ENCODE results near the gene ADAMTS2.
A peak's percentile ranks its signal among the peaks of the same experiment; 100 is the strongest.

ADAMTS2 gene

DNA sequence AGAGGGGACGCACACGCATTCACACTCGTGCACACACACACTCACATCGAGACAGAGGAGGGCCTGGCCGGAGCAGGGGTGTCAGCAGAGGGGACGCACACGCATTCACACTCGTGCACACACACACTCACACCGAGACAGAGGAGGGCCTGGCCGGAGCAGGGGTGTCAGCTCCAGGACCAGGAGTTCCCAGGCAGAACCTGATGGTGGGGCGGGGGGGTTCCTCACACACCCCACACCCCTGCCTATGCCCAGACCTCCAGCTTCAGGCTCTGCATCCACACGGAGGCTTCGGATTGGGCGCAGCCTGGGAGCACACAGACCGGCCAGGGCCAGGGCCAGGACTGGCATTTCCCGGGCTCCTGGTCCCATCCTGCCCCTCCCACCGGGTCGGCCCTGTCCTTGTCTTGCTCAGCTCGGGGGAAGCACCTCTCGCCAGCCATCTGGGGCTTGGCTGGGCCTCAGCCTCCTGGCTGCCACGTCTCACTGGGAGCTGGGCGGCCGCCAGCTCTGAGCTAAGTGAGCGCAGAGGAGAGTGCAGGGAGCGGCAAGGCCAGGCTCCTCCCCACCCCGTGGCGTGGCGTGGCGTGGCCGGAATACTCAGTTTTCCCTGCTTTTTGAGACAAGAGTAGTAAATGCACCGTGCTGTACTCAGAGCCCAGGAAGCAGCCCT, 31.3 kb downstream of the ADAMTS2 start:
- H2AFZ ChIP-seq (ENCODE audit: low read depth, low read length): no peak overlapping the region
- no peak overlapping the region for H3K23ac ChIP-seq (ENCODE audit: low read length in 2 of 2)
- H2BK120ac ChIP-seq (ENCODE audit: low read depth, low read length): no peak overlapping the region
- WGBS: 95% methylated on average over 29 of the region's 31 CpGs
- H2AK5ac ChIP-seq (ENCODE audit: low read length, severe bottlenecking): no peak overlapping the region
- H2BK15ac ChIP-seq (ENCODE audit: low read depth, poor library complexity, severe bottlenecking): no peak overlapping the region
- peak overlapping the region; percentile 91 for H3K9ac ChIP-seq (ENCODE audit: low read length)
- no peak overlapping the region for H3K14ac ChIP-seq (ENCODE audit: low read length in 2 of 2)
- no peak overlapping the region for H3K18ac ChIP-seq (ENCODE audit: low read depth in 1 of 2, low read length in 2 of 2)
- H3K36me3 ChIP-seq (ENCODE audit: control insufficient read depth in 1 of 2, insufficient read depth in 2 of 2, low read depth in 1 of 2, low read length in 2 of 2): no peaks in the 10 kb centered on the region
- H3K9me3 ChIP-seq (ENCODE audit: control insufficient read depth, low read length): no peaks in the 10 kb centered on the region
- no peaks in the 10 kb centered on the region for H3K4me1 ChIP-seq (ENCODE audit: control insufficient read depth, insufficient read depth, low read depth, low read length)
- H3K27ac ChIP-seq (ENCODE audit: low read length, poor library complexity, severe bottlenecking): no peak overlapping the region
- no peak for DNase-seq
- no peak overlapping the region for H3K4ac ChIP-seq (ENCODE audit: low read depth in 1 of 2, low read length in 2 of 2)
- no peak overlapping the region for H4K91ac ChIP-seq (ENCODE audit: low read length)
- H2BK12ac ChIP-seq (ENCODE audit: low read length in 2 of 2): no peak overlapping the region
- H3K27me3 ChIP-seq (ENCODE audit: control insufficient read depth in 1 of 2, insufficient read depth in 1 of 2, low read length in 2 of 2): no peaks in the 10 kb centered on the region
- H3K4me2 ChIP-seq (ENCODE audit: low read length, poor library complexity, severe bottlenecking): no peak overlapping the region
- no peaks in the 10 kb centered on the region for H3K79me1 ChIP-seq (replicated peaks; ENCODE audit: low read length, poor library complexity, severe bottlenecking)
- peak overlapping the region in 1 of 2 experiments; percentile 53 for H3K4me3 ChIP-seq (ENCODE audit: insufficient read depth in 1 of 2, low read depth in 1 of 2, low read length in 2 of 2)
- H2BK5ac ChIP-seq (ENCODE audit: low read depth, low read length, poor library complexity, severe bottlenecking): no peak overlapping the region
- no peak overlapping the region for H4K8ac ChIP-seq (ENCODE audit: low read length)

DNA sequence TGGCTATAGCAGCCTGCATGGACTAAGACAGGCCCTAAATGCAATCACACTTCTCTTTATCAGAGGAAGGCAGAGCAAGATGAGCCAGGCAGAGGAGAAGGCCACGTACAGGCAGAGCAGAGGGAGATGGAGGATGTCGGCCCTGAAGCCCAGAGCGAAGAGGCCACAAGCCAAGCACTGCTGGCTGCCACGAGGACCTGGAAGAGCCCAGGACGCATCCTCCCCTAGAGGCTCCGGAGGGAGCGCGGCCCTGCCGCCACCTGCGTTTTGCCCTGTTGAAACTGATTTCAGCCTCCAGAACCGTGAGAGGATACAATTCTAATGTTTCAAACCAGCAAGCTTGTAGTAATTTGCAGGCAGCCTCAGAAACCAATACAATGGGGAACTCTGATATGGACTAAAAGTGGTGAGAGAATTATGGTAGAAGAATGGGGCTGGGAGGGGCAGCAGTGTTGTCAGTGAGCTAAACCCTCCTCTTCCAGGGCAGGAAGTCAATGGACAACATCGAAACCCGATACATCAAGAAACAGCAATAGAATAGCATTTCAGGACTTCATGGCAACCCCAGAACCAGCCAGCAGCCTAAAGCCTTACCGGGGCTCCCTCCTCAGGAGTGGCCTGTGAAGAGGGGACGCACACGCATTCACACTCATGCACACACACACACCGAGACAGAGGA, 32.6 kb downstream of the ADAMTS2 start:
- Histone ChIP-seq H3K27me3 (ENCODE audit: control insufficient read depth in 1 of 2, insufficient read depth in 1 of 2, low read length in 2 of 2) (no peaks in the 10 kb centered on the region), H3K36me3 (ENCODE audit: control insufficient read depth in 1 of 2, insufficient read depth in 2 of 2, low read depth in 1 of 2, low read length in 2 of 2) (no peaks in the 10 kb centered on the region), H4K8ac (ENCODE audit: low read length) (no peak overlapping the region), H3K9ac (ENCODE audit: low read length) (no peak overlapping the region), H2BK12ac (ENCODE audit: low read length in 2 of 2) (no peak overlapping the region), H2AK5ac (ENCODE audit: low read length, severe bottlenecking) (no peak overlapping the region), H2AFZ (ENCODE audit: low read depth, low read length) (no peak overlapping the region), H3K79me1 (replicated peaks; ENCODE audit: low read length, poor library complexity, severe bottlenecking) (no peaks in the 10 kb centered on the region), H3K4ac (ENCODE audit: low read depth in 1 of 2, low read length in 2 of 2) (no peak overlapping the region), H3K18ac (ENCODE audit: low read depth in 1 of 2, low read length in 2 of 2) (no peak overlapping the region), H3K23ac (ENCODE audit: low read length in 2 of 2) (no peak overlapping the region), H3K4me1 (ENCODE audit: control insufficient read depth, insufficient read depth, low read depth, low read length) (no peaks in the 10 kb centered on the region), H3K9me3 (ENCODE audit: control insufficient read depth, low read length) (no peaks in the 10 kb centered on the region), H4K91ac (ENCODE audit: low read length) (no peak overlapping the region), H2BK120ac (ENCODE audit: low read depth, low read length) (no peak overlapping the region), H2BK15ac (ENCODE audit: low read depth, poor library complexity, severe bottlenecking) (no peak overlapping the region), H3K4me2 (ENCODE audit: low read length, poor library complexity, severe bottlenecking) (no peak overlapping the region), H3K27ac (ENCODE audit: low read length, poor library complexity, severe bottlenecking) (no peak overlapping the region), H3K14ac (ENCODE audit: low read length in 2 of 2) (no peak overlapping the region), H3K4me3 (ENCODE audit: insufficient read depth in 1 of 2, low read depth in 1 of 2, low read length in 2 of 2) (no peak overlapping the region), H2BK5ac (ENCODE audit: low read depth, low read length, poor library complexity, severe bottlenecking) (no peak overlapping the region)
- WGBS: 91% methylated on average over 14 of the region's 17 CpGs
- DNase-seq: no peak

DNA sequence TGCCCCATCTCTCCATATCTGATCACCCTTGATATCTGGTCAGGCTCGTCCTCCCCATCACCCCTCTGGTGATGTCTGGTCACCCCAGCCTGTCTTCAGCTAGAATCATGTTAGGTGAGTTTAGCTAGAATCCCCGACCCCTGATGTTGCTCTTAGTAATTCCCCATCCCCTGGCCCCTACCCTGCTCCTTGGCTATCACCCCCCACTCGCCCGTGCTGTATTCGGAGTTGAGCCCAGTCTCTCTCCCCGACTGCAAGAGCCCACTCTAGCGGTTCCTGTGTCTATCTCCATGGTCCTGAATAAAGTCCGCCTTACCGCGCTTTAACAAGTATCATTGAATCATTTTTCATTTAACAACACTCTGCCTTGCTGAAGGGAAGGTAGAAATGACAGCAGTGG, 33.7 kb downstream of the ADAMTS2 start:
- H3K36me3 ChIP-seq (ENCODE audit: control insufficient read depth in 1 of 2, insufficient read depth in 2 of 2, low read depth in 1 of 2, low read length in 2 of 2): no peaks in the 10 kb centered on the region
- no peaks in the 10 kb centered on the region for H3K9me3 ChIP-seq (ENCODE audit: control insufficient read depth, low read length)
- no peak for DNase-seq
- H2BK5ac ChIP-seq (ENCODE audit: low read depth, low read length, poor library complexity, severe bottlenecking): no peak overlapping the region
- no peak overlapping the region for H3K4me2 ChIP-seq (ENCODE audit: low read length, poor library complexity, severe bottlenecking)
- H2BK120ac ChIP-seq (ENCODE audit: low read depth, low read length): no peak overlapping the region
- no peak overlapping the region for H3K23ac ChIP-seq (ENCODE audit: low read length in 2 of 2)
- no peak overlapping the region for H4K8ac ChIP-seq (ENCODE audit: low read length)
- H3K27me3 ChIP-seq (ENCODE audit: control insufficient read depth in 1 of 2, insufficient read depth in 1 of 2, low read length in 2 of 2): no peaks in the 10 kb centered on the region
- no peak overlapping the region for H2BK12ac ChIP-seq (ENCODE audit: low read length in 2 of 2)
- 95% methylated on average over 7 of the region's 10 CpGs for WGBS
- no peak overlapping the region for H3K27ac ChIP-seq (ENCODE audit: low read length, poor library complexity, severe bottlenecking)
- peak overlapping the region in 1 of 2 experiments; percentile 34 for H3K18ac ChIP-seq (ENCODE audit: low read depth in 1 of 2, low read length in 2 of 2)
- H2AK5ac ChIP-seq (ENCODE audit: low read length, severe bottlenecking): no peak overlapping the region
- no peak overlapping the region for H3K9ac ChIP-seq (ENCODE audit: low read length)
- no peak overlapping the region for H2BK15ac ChIP-seq (ENCODE audit: low read depth, poor library complexity, severe bottlenecking)
- H4K91ac ChIP-seq (ENCODE audit: low read length): no peak overlapping the region
- H3K4me3 ChIP-seq (ENCODE audit: insufficient read depth in 1 of 2, low read depth in 1 of 2, low read length in 2 of 2): no peak overlapping the region
- H3K4ac ChIP-seq (ENCODE audit: low read depth in 1 of 2, low read length in 2 of 2): no peak overlapping the region
- H3K4me1 ChIP-seq (ENCODE audit: control insufficient read depth, insufficient read depth, low read depth, low read length): no peaks in the 10 kb centered on the region
- no peaks in the 10 kb centered on the region for H3K79me1 ChIP-seq (replicated peaks; ENCODE audit: low read length, poor library complexity, severe bottlenecking)
- H2AFZ ChIP-seq (ENCODE audit: low read depth, low read length): peak overlapping the region; percentile 2
- H3K14ac ChIP-seq (ENCODE audit: low read length in 2 of 2): no peak overlapping the region

DNA sequence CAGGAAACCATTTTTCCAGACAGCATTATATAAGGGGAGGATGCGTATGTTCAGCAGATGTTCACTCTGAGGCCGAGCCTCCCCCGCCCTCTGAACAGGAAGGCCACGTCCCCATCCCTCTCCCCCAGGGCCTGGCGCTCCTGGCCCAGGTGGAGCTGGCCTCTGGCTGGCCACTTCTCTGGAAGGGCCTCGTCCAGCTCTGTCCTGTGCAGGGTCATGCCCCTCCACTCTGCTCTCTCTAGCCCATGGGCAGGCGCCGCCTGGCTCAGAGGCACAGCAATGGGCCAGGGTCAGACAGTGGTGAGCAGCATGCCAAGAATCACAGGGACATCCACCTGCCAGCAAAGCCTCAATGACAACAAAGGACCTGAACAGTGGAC, 34.2 kb downstream of the ADAMTS2 start:
- Histone ChIP-seq H3K36me3 (ENCODE audit: control insufficient read depth in 1 of 2, insufficient read depth in 2 of 2, low read depth in 1 of 2, low read length in 2 of 2) (no peaks in the 10 kb centered on the region), H3K9ac (ENCODE audit: low read length) (no peak overlapping the region), H3K27ac (ENCODE audit: low read length, poor library complexity, severe bottlenecking) (no peak overlapping the region), H2AFZ (ENCODE audit: low read depth, low read length) (peak overlapping the region; percentile 2), H4K91ac (ENCODE audit: low read length) (peak overlapping the region; percentile 70), H4K8ac (ENCODE audit: low read length) (no peak overlapping the region), H3K4me1 (ENCODE audit: control insufficient read depth, insufficient read depth, low read depth, low read length) (no peaks in the 10 kb centered on the region), H3K18ac (ENCODE audit: low read depth in 1 of 2, low read length in 2 of 2) (peak overlapping the region in 1 of 2 experiments; percentile 34), H3K79me1 (replicated peaks; ENCODE audit: low read length, poor library complexity, severe bottlenecking) (no peaks in the 10 kb centered on the region), H3K9me3 (ENCODE audit: control insufficient read depth, low read length) (no peaks in the 10 kb centered on the region), H3K4ac (ENCODE audit: low read depth in 1 of 2, low read length in 2 of 2) (no peak overlapping the region), H3K4me2 (ENCODE audit: low read length, poor library complexity, severe bottlenecking) (no peak overlapping the region), H2BK12ac (ENCODE audit: low read length in 2 of 2) (no peak overlapping the region), H3K23ac (ENCODE audit: low read length in 2 of 2) (no peak overlapping the region), H3K4me3 (ENCODE audit: insufficient read depth in 1 of 2, low read depth in 1 of 2, low read length in 2 of 2) (no peak overlapping the region), H2BK15ac (ENCODE audit: low read depth, poor library complexity, severe bottlenecking) (no peak overlapping the region), H3K27me3 (ENCODE audit: control insufficient read depth in 1 of 2, insufficient read depth in 1 of 2, low read length in 2 of 2) (no peaks in the 10 kb centered on the region), H2BK120ac (ENCODE audit: low read depth, low read length) (no peak overlapping the region), H2AK5ac (ENCODE audit: low read length, severe bottlenecking) (no peak overlapping the region), H3K14ac (ENCODE audit: low read length in 2 of 2) (peak overlapping the region in 1 of 2 experiments; percentile 72), H2BK5ac (ENCODE audit: low read depth, low read length, poor library complexity, severe bottlenecking) (no peak overlapping the region)
- WGBS: 72% methylated on average over 8 of the region's 8 CpGs
- DNase-seq: no peak
